Renal cortical epithelial cell (primary cell): Measurements from ENCODE around the gene ASB3. TPM values are rescaled to one million over a fixed set of nuclear protein-coding genes. Genes with fewer than 3 reads are reported as not detected.
"Not testable (repeated sequence)": the region's sequence is repeated elsewhere in the genome, so short reads cannot be mapped to it uniquely, and the experiment has no call there.

Experiments
- DNase-seq: peaks from one replicate; pipeline ENCODE4 v3.0.0-alpha.2; 2011; ENCODE audit warnings: low read depth
- total RNA-seq: library from RNA; depleted of rRNA; stranded (reverse); fragments of >200 nt; gene quantifications from 2 replicates; pipeline ENCODE4 v1.2.3, GENCODE V29; 2014

Gene ASB3
- total RNA-seq, 1 donor from 2014 or later: 34.3 TPM

GRCh38 chr2:53787614-53788289 is 999 bp upstream of the ASB3 start:
- peak; percentile 26 for DNase-seq

GRCh38 chr2:53786352-53786704 is 425 bp downstream of the ASB3 start:
- DNase-seq: peak; percentile 51

GRCh38 chr2:53785366-53785765 is 1.4 kb downstream of the ASB3 start:
- DNase-seq: no peak

- DNase-seq: peak; percentile 43
Observed at GRCh38 chr2:53784436-53784835, 2.3 kb downstream of the ASB3 start.

GRCh38 chr2:53782676-53783075 is 4.1 kb downstream of the ASB3 start:
- no peak for DNase-seq

GRCh38 chr2:53780056-53780455 is 6.7 kb downstream of the ASB3 start:
- no peak for DNase-seq

- DNase-seq: no peak
Observed at GRCh38 chr2:53778536-53779162, 8.1 kb downstream of the ASB3 start.

GRCh38 chr2:53777134-53777533 is 9.6 kb downstream of the ASB3 start:
- DNase-seq: no peak

- DNase-seq: no peak
Observed at GRCh38 chr2:53770264-53770663, 16.5 kb downstream of the ASB3 start.

- no peak for DNase-seq
Observed at GRCh38 chr2:53769318-53769945, 17.3 kb downstream of the ASB3 start.

GRCh38 chr2:53768242-53768542 is 18.6 kb downstream of the ASB3 start:
- DNase-seq: no peak

GRCh38 chr2:53767405-53768241 is 19.1 kb downstream of the ASB3 start, which contains the start of gene CHAC2:
Gene CHAC2 (plus strand): TSS chr2:53767804. CDS start chr2:53767887, 83 bp downstream.
- peak; percentile 85 for DNase-seq

GRCh38 chr2:53765767-53766166 is 21.0 kb downstream of the ASB3 start:
- no peak for DNase-seq

- DNase-seq: not testable (repeated sequence)
Observed at GRCh38 chr2:53757206-53757605, 29.5 kb downstream of the ASB3 start.

GRCh38 chr2:53756644-53757043 is 30.1 kb downstream of the ASB3 start:
- no peak for DNase-seq

GRCh38 chr2:53755121-53755520 is 31.6 kb downstream of the ASB3 start:
- DNase-seq: peak; percentile 78

- DNase-seq: no peak
Observed at GRCh38 chr2:53753041-53753440, 33.7 kb downstream of the ASB3 start.

GRCh38 chr2:53752385-53752784 is 34.4 kb downstream of the ASB3 start:
- no peak for DNase-seq

GRCh38 chr2:53751728-53752127 is 35.0 kb downstream of the ASB3 start:
- peak; percentile 45 for DNase-seq

- no peak for DNase-seq
Observed at GRCh38 chr2:53750041-53750768, 36.5 kb downstream of the ASB3 start.

GRCh38 chr2:53744395-53745065 is 42.2 kb downstream of the ASB3 start:
- DNase-seq: no peak
